LNCaP clone FGC (cell line): ENCODE results near the gene MYCL.

Experiments used
- DNase-seq: peaks from one replicate; pipeline ENCODE4 v3.0.0-alpha.2; 2011; ENCODE audit warnings: low read depth
- H3K4me3 ChIP-seq: 2 replicates; pipeline ENCODE4 v1.5.1; 2011; ENCODE audit warnings: mild to moderate bottlenecking, low read depth, low read length, control low read depth
- TF ChIP-seq, protein P1 (sequence below): IDR thresholded peaks from 2 replicates; pipeline ENCODE4 v1.5.1; 2012; ENCODE audit warnings: mild to moderate bottlenecking; ENCODE audit not compliant: control insufficient read depth, insufficient read depth; ENCODE audit errors: extremely low read depth

Gene MYCL

DNA sequence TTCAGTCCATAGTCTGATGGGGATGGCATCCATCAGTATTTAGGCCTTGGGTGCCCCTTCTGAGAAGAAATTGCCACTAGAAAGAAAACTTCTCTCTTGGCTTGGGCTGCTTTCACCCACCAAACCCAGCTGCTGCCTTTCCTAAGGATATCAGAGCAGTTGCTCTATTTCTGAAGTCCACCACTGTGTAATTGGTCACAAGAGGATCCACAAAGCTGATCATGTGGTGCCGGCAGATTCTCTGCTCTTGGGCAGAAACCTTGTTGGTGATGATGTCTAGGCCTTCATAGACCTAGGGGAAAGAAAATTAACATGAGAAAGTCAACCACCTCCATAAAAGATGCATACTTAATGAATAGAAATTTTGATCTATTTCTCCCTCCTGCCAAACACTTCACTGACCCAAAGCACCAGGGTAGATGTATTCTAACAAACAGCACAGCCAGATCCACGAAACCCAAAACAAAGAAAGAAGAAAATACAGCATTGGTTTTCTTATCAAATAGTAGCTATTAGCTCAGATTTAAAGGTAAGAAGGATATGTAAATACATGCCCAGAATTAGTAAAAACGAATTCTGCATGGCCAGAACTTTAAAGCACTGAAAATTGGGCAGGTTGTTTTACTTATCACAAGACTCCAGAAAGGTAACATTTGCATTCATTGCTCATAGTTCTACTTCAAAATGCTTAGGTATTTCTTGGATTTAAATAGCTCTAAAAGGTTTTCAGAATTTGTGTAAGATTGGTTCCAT, 44.4 kb downstream of the MYCL start:
- DNase-seq = no peak
- TF ChIP-seq, protein P1, sequence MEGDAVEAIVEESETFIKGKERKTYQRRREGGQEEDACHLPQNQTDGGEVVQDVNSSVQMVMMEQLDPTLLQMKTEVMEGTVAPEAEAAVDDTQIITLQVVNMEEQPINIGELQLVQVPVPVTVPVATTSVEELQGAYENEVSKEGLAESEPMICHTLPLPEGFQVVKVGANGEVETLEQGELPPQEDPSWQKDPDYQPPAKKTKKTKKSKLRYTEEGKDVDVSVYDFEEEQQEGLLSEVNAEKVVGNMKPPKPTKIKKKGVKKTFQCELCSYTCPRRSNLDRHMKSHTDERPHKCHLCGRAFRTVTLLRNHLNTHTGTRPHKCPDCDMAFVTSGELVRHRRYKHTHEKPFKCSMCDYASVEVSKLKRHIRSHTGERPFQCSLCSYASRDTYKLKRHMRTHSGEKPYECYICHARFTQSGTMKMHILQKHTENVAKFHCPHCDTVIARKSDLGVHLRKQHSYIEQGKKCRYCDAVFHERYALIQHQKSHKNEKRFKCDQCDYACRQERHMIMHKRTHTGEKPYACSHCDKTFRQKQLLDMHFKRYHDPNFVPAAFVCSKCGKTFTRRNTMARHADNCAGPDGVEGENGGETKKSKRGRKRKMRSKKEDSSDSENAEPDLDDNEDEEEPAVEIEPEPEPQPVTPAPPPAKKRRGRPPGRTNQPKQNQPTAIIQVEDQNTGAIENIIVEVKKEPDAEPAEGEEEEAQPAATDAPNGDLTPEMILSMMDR = no peak
- no peak overlapping the region for H3K4me3 ChIP-seq

DNA sequence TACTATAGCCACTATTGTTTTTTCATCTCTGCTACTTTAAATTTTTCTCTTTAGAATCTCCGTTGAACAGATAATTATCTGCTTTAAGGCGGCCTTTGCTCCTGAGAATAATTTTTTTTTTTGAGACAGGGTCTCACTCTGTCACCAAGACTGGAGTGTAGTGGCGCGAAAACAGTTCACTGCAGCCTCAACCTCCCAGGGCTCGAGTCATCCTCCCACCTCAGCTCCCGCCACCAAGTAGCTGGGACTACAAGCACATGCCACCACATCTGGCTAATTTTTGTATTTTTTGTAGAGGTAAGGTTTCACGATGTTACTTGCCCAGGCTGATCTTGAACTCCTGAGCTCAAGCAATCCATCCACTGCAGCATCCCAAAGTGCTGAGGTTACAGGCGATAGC, 47.0 kb downstream of the MYCL start:
- no peak overlapping the region for H3K4me3 ChIP-seq
- no peak for DNase-seq
- TF ChIP-seq, protein P1 = no peak

DNA sequence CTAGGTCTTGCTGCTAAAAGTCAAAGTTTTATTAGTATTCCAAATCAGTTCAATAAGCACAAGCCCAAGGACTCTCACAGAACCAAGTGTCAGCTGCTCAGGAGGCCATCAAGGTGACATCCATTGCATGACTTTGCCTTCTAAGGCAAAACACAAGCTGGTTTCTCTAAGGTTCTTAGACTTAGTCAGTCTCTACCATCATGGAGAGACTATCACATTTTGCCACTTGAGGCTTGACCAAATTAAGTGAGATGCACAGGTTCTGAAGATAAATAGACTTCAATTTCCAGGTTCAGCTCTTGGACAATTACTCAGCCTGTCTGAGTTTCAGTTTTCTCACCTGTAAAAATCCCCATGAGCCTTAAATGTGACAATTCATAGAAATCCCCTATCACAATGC, 47.4 kb downstream of the MYCL start:
- no peak for DNase-seq
- TF ChIP-seq, protein P1 = no peak
- no peak overlapping the region for H3K4me3 ChIP-seq

DNA sequence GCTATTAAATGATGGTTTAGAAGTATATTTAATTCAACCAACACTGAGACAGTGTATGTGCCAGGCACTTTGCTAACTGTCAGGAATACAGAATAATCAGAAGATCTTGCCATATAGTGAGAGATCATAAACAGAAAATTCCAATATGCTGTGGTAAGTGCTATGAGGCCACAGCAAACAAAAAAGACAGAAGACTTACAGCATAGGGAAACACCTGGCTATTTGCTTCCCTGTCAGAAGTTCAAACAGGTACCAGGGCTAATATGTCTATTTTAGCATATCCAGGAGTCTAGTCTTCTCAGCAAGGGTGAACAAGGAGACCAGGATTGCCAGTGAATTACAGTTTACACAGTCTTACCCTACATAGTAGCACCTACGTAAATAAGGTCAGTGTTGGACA, 48.8 kb downstream of the MYCL start:
- DNase-seq = peak; percentile 89
- H3K4me3 ChIP-seq = no peak overlapping the region
- TF ChIP-seq, protein P1 = no peak

DNA sequence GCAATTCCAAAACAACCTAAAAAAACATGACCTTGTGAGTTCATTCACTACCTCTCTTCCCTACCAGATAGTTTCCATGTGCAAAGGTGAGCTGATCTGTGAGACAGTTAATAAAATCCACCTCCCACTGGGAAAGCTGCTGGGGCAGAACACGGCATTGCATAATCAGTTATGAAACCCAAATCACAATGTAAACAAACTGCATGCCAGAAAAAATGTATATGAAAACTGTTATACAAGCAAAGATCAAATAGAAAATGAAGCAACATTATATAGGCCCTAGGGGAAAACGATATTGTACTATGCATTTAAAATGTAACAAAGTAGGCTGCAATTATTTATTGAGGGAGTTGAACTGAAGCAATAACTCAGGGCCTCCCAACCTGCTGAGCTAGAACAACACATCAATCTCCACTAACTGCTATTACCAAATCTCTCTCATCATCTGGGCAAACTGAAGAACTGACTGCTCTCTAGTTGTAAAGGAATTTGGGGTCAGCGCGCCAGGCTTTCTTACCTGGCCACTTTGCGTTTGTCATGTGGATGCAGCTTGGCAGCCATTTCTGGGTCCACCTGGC, 49.4 kb downstream of the MYCL start:
- peak; percentile 95 for DNase-seq
- H3K4me3 ChIP-seq = no peak overlapping the region
- TF ChIP-seq, protein P1 = no peak

DNA sequence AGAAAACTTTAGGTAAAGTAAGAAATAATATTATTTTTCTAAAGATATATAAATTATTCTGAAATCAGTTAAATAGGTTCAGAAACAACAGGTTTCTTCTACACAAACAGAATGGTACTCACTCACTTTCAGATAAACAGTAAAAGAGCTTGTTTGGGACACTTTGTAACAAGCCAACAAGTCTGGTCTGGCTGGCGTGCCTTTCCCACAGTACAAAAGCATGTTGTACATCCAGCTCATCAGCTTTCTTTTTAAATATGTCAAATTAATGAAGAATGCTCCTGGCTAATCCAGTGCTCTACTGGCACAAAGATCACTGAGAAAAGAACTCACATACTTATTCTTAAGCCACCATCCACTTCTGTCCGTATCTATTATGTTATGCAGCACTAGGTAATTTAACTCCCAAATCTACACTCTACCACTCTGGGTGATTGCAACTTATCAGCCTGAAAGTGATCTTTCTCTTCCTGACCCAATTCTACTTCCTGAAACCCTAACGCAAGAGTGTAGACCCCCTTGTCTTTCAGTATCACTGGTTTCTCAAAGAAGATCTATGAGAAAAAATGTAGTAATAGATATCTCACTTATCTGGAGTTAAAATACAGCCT, 51.0 kb downstream of the MYCL start:
- peak; percentile 63 for DNase-seq
- TF ChIP-seq, protein P1 = no peak
- no peak overlapping the region for H3K4me3 ChIP-seq
